COLO829 (cell line): ENCODE data around the gene KRTAP2-3.
A peak's percentile ranks its signal among the peaks of the same experiment; 100 is the strongest.
"Not testable (repeated sequence)": the region's sequence is repeated elsewhere in the genome, so short reads cannot be mapped to it uniquely, and the experiment has no call there.

Experiments
- DNase-seq: peaks from one replicate; pipeline ENCODE4 v3.0.0; 2012; ENCODE audit warnings: low spot score

The KRTAP2-3 gene

DNA sequence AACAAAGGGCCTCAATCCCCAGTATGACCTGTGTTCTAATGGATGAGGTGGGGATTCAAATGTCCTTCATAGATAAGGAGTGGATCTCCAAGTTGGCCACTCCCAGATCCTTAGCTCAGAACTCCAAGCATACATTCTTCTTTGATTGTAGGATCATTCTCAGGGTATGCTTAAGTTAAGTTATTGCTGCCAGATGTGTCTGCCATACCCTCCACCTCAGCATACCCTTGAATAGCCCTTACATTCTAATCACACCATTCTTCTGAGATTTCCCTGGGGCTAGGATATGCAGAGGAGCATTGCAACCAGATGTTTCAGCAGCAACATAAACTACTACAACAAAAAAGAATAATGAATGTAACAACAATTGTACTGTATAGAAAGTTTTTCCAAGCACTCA is 7.4 kb upstream of the KRTAP2-3 start:
- DNase-seq: no peak

DNA sequence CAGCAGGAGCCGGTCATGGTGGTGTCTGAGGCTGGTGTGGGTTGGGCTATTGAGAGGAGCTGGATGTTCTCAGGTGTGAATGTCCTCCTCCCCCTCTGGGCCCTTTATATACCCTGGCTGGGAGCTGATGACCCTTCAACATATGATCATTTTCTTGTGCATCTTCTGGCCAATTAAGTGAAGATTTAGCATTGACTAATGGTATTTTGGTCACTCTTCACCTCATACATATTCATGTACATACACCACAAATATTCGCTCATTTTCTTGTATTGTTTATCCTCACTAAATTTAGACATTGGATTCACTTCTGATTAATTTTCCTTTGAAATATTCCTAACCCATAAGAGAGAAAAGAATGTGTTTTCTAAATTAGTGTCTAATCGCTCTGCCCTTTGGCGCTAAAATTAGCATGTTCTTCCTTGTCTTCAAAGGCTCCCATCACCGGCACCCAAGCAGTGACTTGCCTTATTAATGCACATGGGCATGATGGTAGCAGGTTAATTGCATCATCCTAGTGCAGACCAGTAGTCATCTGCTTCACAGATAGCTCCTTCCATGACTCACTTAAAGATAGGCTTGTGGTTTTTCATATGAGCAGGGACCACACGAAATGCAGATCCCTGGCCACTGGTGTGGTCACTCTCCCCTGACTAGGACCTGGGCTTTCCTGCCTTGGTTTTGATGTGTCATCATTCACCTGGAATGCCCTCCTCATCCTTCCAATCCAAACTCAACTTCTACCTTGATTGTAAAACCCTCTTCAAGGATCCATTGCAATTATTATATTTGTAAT is 6.1 kb upstream of the KRTAP2-3 start, which contains the start of gene KRTAP2-4:
Gene KRTAP2-4, minus strand, starts transcription at position 51 of the 796 bp plus-strand sequence. Its CDS starts 34 bp downstream, at position 17.
- no peak for DNase-seq

DNA sequence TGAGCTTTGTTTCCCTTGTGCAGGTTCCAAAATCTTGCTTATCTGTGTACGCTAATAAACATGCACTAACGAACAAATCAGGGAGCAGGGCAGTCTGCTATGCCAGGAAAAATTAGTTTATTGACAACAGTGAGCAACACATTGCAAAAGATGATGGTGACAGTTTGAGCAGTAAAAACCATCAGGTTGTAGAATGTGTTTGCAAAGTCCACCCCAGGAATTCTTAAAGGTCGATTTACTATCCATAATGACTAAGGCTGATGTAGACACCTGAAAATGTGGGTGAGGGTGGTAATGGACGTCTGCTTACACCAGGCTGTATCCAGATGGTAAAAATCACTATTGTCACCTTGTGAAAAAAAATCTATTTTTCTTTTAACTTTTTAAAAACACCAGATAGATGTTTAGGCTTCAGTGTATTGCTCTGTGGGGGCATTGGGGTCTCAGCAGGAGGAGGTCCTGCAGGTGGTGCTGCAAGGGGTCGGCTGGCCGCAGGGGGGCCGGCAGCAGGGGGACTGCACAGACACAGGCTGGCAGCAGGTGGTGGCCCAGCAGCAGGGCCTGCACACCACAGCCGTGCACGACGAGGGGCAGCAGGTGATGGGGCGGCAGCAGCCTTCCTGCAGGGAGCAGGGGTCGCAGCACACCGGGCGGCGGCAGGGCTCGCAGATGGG is 5.2 kb upstream of the KRTAP2-3 start:
- not testable (repeated sequence) for DNase-seq

DNA sequence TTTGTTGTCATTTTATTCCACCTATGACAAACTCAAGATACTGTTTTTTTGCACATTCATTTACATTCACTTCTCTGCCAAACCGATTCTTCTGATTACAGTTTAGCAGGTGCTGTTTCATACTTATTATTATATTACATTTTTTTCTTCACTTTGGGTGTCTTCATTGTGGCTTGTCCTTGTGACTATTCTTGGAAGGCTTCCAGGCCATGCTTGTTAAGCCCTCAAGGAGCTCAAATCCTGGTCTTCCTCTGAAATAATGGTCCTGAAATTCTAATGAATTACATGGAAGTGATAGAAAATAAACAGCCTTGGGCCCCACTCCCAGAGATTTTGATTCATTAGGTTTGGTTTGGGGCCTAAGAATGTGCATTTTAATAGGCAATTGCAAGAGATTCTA is 4.4 kb upstream of the KRTAP2-3 start:
- no peak for DNase-seq

DNA sequence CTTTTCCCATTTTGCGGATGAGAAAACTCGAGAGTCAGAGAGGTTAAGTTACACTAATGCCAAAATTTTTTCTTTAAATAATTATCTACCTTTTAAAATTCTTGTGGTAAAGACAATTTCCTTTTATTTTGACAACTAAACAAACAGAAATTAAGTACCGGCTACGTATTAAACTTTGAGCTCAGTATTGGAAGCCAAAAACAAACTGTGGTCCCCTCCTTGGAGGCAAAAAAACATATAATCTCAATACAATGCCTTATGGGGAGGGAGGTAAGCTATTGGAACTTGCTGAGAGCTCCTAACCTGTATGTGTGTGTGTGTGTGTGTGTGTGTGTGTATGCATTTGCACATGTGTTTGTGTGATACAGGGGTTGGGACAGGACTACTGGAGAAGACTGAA is 3.5 kb upstream of the KRTAP2-3 start:
- no peak for DNase-seq

DNA sequence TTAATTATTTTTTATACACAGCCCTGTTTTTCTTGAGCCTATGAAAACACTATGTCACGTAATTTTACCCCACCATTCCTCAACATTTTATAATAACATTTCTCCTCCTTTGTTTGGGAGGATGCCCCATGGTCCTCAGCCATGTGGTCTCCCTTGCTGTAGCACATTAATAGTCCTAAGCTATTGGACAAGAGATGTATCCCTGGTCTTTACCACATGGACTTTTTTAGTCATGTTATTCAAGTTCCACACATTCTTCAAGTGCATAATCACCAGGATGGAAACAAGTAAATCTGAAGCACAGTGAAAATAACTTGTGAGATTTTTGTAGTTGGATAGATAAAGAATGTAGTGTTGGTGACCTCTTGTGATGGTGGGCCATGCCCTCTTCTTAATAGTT is 2.0 kb upstream of the KRTAP2-3 start:
- DNase-seq: peak; percentile 20

DNA sequence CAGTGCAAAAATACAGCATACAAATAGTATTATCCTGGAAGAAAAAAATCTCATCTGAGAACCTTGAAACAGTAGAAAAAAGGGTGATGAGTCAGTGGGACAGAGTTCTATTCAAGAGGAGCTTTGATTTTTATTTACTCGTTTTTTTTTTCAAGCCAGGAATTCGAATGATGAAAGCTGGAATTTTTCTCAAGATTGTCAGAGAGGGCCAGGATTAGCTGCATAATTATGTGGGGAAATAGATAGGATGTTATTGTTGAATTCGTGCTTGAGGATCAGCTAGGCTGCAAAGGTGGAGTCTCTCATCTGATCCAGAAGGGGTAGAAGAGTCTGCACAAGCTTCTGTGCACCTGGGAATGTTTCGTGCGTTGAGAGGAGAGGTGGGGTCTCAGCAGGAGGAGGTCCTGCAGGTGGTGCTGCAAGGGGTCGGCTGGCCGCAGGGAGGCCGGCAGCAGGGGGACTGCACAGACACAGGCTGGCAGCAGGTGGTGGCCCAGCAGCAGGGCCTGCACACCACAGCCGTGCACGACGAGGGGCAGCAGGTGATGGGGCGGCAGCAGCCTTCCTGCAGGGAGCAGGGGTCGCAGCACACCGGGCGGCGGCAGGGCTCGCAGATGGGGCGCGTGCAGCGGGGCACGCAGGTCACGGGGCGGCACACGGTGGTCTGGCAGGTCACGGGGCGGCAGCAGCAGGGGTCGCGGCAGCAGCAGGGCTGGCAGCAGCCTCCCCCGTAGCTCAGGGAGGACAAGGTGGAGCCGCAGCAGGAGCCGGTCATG is 450 bp downstream of the KRTAP2-3 start:
- peak; percentile 82 for DNase-seq

DNA sequence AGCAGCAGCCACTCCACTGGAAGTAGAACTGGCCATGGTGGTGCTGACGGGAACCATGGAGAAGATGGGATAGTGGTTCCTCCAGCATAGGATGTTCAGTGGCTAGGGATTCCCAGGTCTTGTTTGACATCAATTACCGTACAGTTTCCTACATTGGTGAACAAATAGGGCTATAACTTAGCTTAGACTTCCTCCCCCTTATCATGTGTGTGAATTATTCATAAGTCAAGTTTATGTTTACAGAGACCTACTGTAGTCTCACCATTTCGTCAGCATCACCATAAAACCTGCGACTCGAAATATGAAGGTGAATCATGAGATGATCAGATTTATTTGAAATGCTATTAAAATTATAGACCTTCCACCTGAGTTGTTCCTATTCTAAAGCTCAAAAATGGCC is 1.2 kb downstream of the KRTAP2-3 start:
- no peak for DNase-seq

DNA sequence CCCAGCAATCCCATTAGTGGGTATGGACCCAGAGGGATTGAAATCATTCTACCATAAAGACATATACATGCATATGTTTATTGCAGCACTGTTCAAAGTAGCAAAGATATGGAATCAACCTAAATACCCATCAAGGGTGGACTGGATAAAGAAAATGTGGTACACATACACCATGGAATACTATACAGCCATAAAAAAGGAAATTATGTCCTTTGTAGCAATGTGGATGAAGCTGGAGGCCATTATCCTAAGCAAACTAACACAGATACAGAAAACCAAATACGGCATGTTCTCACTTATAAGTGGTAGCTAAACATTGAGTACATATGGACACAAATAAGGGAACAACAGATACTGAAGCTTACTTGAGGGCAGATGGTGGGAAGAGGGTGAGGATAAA is 2.4 kb downstream of the KRTAP2-3 start:
- DNase-seq: no peak

DNA sequence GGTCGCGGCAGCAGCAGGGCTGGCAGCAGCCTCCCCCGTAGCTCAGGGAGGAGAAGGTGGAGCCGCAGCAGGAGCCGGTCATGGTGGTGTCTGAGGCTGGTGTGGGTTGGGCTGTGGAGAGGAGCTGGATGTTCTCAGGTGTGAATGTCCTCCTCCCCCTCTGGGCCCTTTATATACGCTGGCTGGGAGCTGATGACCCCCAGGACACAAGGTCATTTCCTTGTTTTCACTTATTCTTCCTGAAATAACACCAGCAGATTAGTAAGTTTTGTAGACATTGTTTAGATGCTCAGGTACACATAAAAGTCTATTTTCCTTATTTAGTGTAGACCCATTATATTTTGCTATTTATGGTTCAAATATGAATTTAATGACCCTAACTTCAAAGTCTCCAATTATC is 4.8 kb downstream of the KRTAP2-3 start, which contains the start of gene KRTAP2-2:
Gene KRTAP2-2, minus strand, starts transcription at position 101 of the 400 bp plus-strand sequence. Its CDS starts 19 bp downstream, at position 82.
- DNase-seq: not testable (repeated sequence)

DNA sequence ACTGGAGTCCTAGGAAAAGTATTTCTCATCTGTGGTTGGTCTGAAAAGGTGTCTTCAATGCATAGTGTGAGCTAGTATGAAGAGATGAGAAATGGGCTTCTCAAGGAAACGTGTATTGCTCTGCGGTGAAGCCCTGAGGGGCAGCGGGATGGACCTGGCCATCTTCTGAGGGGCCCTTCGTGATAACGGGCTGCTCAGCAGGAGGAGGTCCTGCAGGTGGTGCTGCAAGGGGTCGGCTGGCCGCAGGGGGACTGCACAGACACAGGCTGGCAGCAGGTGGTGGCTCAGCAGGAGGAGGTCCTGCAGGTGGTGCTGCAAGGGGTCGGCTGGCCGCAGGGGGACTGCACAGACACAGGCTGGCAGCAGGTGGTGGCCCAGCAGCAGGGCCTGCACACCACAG is 5.4 kb downstream of the KRTAP2-3 start:
- not testable (repeated sequence) for DNase-seq

DNA sequence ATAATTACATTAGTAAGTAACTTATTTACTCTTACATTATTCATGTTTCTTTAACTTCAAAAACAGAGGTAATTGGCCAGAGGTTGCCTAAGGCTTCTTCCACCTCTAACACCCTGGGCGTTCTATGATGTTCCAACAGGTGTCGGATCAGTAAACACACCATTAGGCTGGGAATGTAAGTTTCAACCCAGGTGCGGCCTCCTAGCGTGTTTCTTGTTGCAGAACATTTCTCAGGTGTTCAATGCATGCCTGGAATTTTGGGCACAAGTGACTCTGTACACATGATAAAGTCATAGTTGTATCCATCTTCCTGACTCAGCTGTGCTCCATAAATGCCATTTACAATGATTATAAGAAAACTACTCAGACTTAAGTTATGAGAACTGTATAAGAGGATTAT is 5.9 kb downstream of the KRTAP2-3 start:
- DNase-seq: no peak

DNA sequence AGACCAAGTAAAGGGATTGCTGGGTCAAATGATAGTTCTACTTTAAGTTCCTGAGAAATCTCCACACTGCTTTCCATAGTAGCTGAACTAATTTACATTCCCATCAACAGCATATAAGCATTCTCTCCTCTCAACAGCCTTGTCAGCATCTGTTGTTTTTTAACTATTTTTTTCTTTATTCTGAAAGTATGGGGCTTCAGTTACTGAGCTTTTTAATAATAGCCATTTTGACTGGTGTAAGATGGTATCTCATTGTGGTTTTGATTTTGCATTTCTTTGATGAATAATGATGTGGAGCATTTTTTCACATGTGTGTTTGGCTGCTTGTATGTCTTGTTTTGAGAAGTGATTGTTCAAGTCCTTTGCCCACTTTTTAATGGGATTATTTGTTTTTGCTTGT is 7.3 kb downstream of the KRTAP2-3 start:
- DNase-seq: no peak

DNA sequence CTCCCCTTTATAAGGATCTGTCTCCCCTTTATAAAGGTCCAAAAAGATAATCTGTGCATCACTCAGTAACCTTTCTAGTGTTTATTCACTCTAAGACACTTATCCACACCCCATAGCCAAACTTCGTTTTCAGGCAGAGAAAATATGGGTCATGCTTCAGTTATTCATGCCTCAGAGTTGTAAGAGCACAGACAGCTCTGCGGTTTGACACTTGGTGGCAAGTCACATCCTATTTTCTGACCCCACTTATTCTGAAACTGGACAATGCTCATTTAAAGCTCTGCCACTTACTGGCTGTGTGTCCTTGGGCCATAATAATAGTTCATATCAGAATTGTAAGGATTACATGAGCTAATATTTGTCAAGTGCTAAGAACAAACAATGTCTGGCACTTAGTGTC is 10.8 kb downstream of the KRTAP2-3 start:
- DNase-seq: no peak

DNA sequence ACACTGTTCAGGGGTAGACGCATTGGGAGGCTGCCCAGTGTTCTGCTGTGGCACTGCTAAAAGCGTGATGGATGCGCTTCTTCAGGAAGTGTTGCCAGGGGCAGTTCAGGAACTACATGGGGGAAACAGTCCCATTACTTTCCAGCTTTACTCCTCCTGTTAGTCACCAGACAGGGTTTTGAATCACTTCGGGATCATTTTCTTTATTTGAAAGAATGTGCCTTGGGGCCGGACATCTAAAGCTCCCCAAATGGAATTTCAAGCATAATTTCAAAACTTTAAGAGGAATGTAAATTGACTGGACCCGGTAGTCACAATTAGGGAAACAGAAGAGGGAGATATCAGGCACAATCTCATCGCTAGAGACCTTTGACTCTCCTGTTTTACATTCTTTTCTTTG is 11.5 kb downstream of the KRTAP2-3 start:
- DNase-seq: peak; percentile 12

DNA sequence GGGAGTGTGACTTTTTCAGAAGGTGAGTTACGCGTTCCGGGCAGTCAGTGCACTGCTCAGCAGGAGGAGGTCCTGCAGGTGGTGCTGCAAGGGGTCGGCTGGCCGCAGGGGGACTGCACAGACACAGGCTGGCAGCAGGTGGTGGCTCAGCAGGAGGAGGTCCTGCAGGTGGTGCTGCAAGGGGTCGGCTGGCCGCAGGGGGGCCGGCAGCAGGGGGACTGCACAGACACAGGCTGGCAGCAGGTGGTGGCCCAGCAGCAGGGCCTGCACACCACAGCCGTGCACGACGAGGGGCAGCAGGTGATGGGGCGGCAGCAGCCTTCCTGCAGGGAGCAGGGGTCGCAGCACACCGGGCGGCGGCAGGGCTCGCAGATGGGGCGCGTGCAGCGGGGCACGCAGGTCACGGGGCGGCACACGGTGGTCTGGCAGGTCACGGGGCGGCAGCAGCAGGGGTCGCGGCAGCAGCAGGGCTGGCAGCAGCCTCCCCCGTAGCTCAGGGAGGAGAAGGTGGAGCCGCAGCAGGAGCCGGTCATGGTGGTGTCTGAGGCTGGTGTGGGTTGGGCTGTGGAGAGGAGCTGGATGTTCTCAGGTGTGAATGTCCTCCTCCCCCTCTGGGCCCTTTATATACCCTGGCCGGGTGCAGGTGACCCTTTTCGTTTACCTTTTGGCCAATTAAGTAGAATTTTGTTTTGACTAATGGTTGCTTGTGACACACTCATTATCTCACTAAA is 13.0 kb downstream of the KRTAP2-3 start, which contains the start of gene KRTAP2-1:
Gene KRTAP2-1, minus strand, starts transcription at position 582 of the 731 bp plus-strand sequence. Its CDS starts 49 bp downstream, at position 533.
- DNase-seq: not testable (repeated sequence)

DNA sequence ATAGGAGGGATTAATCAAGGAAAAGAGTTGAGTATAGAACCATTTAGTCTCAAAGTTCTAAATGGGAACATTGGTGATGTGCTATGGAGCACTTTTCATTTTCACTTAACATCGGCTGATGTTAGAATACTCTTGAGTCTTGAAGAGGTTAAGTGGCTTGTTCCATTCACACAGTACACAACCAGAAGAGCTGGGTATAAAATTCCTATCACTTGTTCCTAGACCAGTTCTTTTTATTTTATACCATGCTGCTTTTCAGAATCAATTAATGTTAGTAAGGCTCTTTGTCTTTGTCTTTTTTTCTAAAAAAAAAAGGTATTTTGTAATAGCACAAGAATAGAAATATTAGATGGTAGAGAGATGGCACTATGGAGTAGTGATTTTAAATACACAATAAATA is 17.0 kb downstream of the KRTAP2-3 start:
- no peak for DNase-seq

DNA sequence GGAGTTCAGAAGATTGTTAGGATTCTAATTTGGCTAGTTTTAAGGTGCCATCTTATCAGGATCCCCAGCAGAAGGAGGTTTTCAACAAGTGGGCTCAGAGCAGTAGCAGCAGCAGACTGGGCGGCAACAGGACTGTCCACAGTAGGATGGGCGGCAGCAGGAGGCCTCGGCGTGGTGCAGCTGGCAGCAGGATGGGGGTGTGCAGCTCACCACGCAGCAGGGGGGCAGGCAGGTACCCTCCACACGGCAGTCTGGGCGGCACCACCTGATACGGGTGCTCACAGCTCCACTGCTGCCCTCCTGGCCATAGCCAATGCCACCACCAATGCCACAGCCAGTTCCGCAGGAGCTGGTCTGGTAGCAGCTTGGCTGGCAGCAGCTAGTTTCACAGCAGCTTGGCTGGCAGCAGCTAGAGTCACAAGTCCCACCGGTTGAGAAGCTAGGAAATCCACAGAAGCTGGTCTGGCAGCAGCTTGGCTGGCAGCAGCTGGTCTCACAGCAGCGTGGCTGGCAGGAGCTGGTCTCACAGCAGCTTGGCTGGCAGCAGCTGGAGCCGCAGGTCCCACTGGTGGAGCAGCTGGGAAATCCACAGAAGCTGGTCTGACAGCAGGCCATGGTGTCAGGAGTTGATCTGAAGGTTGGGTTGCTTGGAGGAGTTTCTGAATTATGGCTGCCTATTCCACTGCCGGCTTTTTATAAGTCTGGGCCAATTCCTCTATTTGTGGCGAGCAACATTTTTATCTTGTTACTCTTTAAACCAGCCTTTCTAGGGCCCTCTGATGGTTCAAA is 18.9 kb downstream of the KRTAP2-3 start, which contains the start of gene KRTAP1-1:
Gene KRTAP1-1, minus strand, starts transcription at position 668 of the 789 bp plus-strand sequence. Its CDS starts 53 bp downstream, at position 615.
- DNase-seq: not testable (repeated sequence)

DNA sequence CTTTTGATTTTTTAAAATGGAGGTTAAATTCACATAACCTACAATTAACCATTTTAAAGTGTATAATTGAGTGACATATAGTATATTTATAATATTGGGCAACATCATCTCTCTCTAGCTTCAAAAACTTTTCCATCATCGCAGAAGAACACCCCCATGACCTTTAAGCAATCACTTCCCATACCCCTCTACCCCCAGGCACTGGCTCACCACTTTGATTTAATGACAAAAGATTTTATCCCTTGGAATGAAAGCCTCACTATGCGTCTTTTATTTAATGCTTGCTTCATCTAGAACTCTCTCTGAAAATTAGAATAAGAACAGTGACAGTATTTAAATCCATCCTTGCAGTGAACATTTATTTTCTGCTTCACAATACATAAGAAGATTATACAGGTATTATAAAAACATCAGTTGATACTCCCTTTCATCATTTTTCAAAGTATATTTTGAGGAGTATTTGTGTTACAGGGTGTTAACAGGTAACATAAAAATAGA is 22.0 kb downstream of the KRTAP2-3 start:
- DNase-seq: no peak

DNA sequence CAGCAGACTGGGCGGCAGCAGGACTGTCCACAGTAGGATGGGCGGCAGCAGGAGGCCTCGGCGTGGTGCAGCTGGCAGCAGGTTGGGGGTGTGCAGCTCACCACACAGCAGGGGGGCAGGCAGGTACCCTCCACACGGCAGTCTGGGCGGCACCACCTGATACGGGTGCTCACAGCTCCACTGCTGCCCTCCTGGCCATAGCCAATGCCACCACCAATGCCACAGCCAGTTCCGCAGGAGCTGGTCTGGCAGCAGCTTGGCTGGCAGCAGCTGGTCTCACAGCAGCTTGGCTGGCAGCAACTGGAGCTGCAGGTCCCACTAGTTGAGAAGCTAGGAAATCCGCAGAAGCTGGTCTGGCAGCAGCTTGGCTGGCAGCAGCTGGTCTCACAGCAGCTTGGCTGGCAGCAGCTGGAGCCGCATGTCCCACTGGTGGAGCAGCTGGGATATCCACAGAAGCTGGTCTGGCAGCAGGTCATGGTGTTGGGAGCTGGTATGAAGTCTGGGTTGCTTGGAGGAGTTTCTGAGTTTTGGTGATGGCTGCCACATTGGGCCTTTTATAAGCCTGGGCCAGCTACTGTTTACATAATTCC is 25.5 kb downstream of the KRTAP2-3 start, which contains the start of gene KRTAP1-3:
Gene KRTAP1-3, minus strand, starts transcription at position 529 of the 590 bp plus-strand sequence. Its CDS starts 53 bp downstream, at position 476.
- DNase-seq: not testable (repeated sequence)
